HL-60 (cell line): Measurements from ENCODE around the gene P3H2.

ENCODE experiments used
- DNase-seq, 2 experiments: peaks; one replicate each; pipeline ENCODE4 v3.0.0-alpha.2; 2010 to 2020; ENCODE audit warnings: low read depth in 1 of 2, low spot score in 1 of 2
- H3K27ac ChIP-seq: fragments of 250-450 bp; sonication (Bioruptor Pico); replicated peaks from 2 replicates; pipeline ENCODE4 v1.5.1; 2020; ENCODE audit warnings: mild to moderate bottlenecking, moderate library complexity
- H3K27me3 ChIP-seq: fragments of 250-450 bp; sonication (Bioruptor Pico); 2 replicates; pipeline ENCODE4 v1.5.1; 2021; ENCODE audit warnings: mild to moderate bottlenecking, moderate library complexity; ENCODE audit not compliant: insufficient read depth, poor library complexity, severe bottlenecking
- H3K4me3 ChIP-seq: replicated peaks from 2 replicates; pipeline ENCODE4 v1.5.1; 2011; ENCODE audit warnings: mild to moderate bottlenecking, control low read depth, low read length; ENCODE audit not compliant: insufficient read depth
- GABPA ChIP-seq: IDR thresholded peaks from 2 replicates; pipeline ENCODE4 v1.6.1; 2012; ENCODE audit warnings: low read depth
- POLR2AphosphoS5 ChIP-seq: IDR thresholded peaks from 2 replicates; pipeline ENCODE4 v1.6.1; 2012; ENCODE audit warnings: low read depth
- SPI1 ChIP-seq: IDR thresholded peaks from 2 replicates; pipeline ENCODE4 v1.6.1; 2012; ENCODE audit warnings: low read depth, mild to moderate bottlenecking, borderline replicate concordance
- TF ChIP-seq, protein P1 (sequence below): IDR thresholded peaks from 2 replicates; pipeline ENCODE4 v1.6.1; 2012; ENCODE audit warnings: low read depth; ENCODE audit not compliant: insufficient replicate concordance
- TF ChIP-seq, protein P2 (sequence below): IDR thresholded peaks from one replicate; pipeline ENCODE4 v1.5.1; 2011; ENCODE audit warnings: low read length, control low read depth, inconsistent platforms; ENCODE audit not compliant: insufficient read depth

P3H2 gene

DNA sequence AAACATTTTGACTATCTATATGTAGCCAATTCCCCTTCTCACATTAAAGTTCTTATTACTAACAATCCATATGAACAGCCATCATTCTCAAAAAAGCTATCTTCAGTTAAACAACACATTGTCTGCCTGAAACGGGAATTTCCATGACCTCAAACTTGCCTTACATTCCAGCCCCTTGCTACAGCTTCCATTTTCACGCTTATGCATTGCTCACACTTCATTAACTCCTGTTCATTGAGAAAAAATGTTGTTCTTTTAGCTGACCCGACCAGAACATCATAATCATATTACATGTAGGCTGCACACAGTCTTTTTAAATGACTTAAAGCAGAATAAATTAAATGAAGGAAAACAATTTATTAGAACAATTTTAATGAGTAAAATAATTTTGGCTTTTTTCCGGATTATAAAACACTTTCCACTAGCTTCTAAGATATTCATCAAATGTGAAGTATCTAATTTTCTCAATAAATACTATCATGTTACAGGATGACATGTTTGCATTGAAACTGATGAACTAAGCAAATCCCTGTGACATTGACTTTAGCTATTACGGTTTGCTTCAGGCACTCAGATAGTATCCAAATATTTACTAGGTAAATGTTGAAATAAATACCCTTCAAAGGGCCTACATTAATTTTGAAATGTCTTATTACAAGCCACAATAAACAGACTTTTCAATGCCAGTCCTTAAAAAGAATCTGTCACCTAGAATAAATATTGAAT, 49.9 kb downstream of the P3H2 start:
- TF ChIP-seq, protein P1, sequence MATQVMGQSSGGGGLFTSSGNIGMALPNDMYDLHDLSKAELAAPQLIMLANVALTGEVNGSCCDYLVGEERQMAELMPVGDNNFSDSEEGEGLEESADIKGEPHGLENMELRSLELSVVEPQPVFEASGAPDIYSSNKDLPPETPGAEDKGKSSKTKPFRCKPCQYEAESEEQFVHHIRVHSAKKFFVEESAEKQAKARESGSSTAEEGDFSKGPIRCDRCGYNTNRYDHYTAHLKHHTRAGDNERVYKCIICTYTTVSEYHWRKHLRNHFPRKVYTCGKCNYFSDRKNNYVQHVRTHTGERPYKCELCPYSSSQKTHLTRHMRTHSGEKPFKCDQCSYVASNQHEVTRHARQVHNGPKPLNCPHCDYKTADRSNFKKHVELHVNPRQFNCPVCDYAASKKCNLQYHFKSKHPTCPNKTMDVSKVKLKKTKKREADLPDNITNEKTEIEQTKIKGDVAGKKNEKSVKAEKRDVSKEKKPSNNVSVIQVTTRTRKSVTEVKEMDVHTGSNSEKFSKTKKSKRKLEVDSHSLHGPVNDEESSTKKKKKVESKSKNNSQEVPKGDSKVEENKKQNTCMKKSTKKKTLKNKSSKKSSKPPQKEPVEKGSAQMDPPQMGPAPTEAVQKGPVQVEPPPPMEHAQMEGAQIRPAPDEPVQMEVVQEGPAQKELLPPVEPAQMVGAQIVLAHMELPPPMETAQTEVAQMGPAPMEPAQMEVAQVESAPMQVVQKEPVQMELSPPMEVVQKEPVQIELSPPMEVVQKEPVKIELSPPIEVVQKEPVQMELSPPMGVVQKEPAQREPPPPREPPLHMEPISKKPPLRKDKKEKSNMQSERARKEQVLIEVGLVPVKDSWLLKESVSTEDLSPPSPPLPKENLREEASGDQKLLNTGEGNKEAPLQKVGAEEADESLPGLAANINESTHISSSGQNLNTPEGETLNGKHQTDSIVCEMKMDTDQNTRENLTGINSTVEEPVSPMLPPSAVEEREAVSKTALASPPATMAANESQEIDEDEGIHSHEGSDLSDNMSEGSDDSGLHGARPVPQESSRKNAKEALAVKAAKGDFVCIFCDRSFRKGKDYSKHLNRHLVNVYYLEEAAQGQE: no peak
- TF ChIP-seq POLR2AphosphoS5 (no peak), SPI1 (no peak), GABPA (no peak)
- TF ChIP-seq, protein P2, sequence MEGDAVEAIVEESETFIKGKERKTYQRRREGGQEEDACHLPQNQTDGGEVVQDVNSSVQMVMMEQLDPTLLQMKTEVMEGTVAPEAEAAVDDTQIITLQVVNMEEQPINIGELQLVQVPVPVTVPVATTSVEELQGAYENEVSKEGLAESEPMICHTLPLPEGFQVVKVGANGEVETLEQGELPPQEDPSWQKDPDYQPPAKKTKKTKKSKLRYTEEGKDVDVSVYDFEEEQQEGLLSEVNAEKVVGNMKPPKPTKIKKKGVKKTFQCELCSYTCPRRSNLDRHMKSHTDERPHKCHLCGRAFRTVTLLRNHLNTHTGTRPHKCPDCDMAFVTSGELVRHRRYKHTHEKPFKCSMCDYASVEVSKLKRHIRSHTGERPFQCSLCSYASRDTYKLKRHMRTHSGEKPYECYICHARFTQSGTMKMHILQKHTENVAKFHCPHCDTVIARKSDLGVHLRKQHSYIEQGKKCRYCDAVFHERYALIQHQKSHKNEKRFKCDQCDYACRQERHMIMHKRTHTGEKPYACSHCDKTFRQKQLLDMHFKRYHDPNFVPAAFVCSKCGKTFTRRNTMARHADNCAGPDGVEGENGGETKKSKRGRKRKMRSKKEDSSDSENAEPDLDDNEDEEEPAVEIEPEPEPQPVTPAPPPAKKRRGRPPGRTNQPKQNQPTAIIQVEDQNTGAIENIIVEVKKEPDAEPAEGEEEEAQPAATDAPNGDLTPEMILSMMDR: no peak
- Histone ChIP-seq H3K4me3 (no peak overlapping the region), H3K27ac (no peak overlapping the region), H3K27me3 (no peaks in the 10 kb centered on the region)
- no peak for DNase-seq

DNA sequence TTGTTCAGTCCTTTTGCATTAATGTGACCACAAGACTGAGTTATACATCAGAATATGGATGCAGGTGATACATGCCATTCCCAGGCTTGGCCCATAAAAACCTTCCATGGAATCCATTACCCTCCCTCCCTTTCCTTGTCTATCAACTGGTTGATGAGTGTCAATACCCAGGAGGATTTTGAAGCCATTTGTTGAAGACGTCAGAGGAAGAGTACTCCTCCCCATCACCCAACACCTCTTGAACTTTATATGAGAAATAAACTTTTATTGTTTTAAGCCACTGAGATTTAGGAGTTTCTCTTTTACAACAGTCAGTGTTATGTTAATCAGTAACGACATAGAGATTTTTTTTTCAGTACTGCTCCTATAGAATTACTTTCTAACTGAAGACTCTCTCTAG, 55.5 kb downstream of the P3H2 start:
- DNase-seq: no peak
- H3K4me3 ChIP-seq: no peak overlapping the region
- no peaks in the 10 kb centered on the region for H3K27me3 ChIP-seq
- no peak for TF ChIP-seq GABPA
- no peak overlapping the region for H3K27ac ChIP-seq

DNA sequence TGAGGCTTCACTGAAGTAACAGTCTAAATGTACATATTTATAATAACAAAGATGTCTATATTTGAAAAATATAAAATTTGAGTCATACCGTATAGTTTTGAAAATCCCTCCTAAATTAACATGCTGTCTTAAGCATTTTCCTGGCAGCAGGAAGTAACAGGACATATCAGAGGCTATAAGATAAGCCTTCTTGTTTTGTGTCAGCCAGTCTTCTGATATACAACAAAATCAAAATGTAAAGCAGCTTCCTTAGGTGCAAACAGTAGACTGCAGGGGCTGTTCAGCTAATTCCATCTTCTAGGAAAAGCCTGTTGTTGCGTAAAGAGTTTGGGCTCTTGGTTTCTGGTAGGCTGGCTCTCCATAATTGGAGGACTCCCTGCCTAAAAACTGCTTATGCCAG, 56.0 kb downstream of the P3H2 start:
- no peak for TF ChIP-seq POLR2AphosphoS5
- TF ChIP-seq, protein P2: no peak
- no peak for TF ChIP-seq GABPA
- TF ChIP-seq SPI1: no peak
- TF ChIP-seq, protein P1: no peak
- DNase-seq: no peak
- Histone ChIP-seq H3K27me3 (no peaks in the 10 kb centered on the region), H3K27ac (no peak overlapping the region), H3K4me3 (no peak overlapping the region)

DNA sequence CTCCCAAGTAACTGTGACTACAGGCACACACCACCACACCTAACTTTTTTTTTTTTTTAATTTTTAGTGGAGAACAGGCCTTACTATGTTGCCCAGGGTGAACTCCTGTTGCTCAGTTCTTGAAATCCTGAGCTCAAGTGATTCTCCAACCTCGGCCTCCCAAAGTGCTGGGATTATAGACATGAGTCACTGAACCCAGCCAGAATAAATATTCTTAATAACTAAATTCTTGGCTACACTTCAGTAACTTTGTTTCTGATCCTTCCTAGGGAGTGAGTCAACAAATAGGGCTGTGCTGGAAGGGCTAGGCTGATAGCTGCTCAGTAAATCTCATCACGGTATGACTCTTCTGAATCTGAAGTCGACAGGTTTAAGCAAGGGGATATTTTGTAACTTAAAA, 56.6 kb downstream of the P3H2 start:
- no peak for DNase-seq
- TF ChIP-seq SPI1 (no peak), POLR2AphosphoS5 (no peak), GABPA (no peak)
- TF ChIP-seq, protein P2: no peak
- TF ChIP-seq, protein P1: no peak
- Histone ChIP-seq H3K4me3 (no peak overlapping the region), H3K27me3 (no peaks in the 10 kb centered on the region), H3K27ac (no peak overlapping the region)
